Measurements from ENCODE around the gene RSRP1.
"Not testable (repeated sequence)": the region's sequence is repeated elsewhere in the genome, so short reads cannot be mapped to it uniquely, and the experiment has no call there.

The RSRP1 gene

GRCh38 chr1:25256578-25256965, 9.3 kb upstream of the RSRP1 start:
- no peak for DNase-seq (ENCODE audit: low read depth)

GRCh38 chr1:25255706-25256577, 8.7 kb upstream of the RSRP1 start:
- no peak for DNase-seq (ENCODE audit: low read depth)

- no peak for DNase-seq (ENCODE audit: low read depth)
Observed at GRCh38 chr1:25253911-25254310, 6.7 kb upstream of the RSRP1 start.

GRCh38 chr1:25247829-25248754, 838 bp upstream of the RSRP1 start:
- DNase-seq (ENCODE audit: low read depth), result no peak

GRCh38 chr1:25246600-25247023, 642 bp downstream of the RSRP1 start:
- no peak for DNase-seq (ENCODE audit: low read depth)

GRCh38 chr1:25245809-25246599, 1.2 kb downstream of the RSRP1 start:
- no peak for DNase-seq (ENCODE audit: low read depth)

- DNase-seq (ENCODE audit: low read depth), result no peak
Observed at GRCh38 chr1:25245393-25245792, 1.9 kb downstream of the RSRP1 start.

GRCh38 chr1:25243907-25244306, 3.3 kb downstream of the RSRP1 start:
- no peak for DNase-seq (ENCODE audit: low read depth)

- no peak for DNase-seq (ENCODE audit: low read depth)
Observed at GRCh38 chr1:25239681-25240541, 7.3 kb downstream of the RSRP1 start.

- DNase-seq (ENCODE audit: low read depth), result no peak
Observed at GRCh38 chr1:25238046-25238445, 9.2 kb downstream of the RSRP1 start.

GRCh38 chr1:25236261-25236660, 11.0 kb downstream of the RSRP1 start:
- not testable (repeated sequence) for DNase-seq (ENCODE audit: low read depth)

- DNase-seq (ENCODE audit: low read depth), result not testable (repeated sequence)
Observed at GRCh38 chr1:25235411-25235810, 11.8 kb downstream of the RSRP1 start.

GRCh38 chr1:25232866-25233784, 14.1 kb downstream of the RSRP1 start:
- DNase-seq (ENCODE audit: low read depth), result peak; percentile 59

GRCh38 chr1:25232027-25232865, 15.0 kb downstream of the RSRP1 start, which contains the start of gene SYF2:
Gene SYF2, minus strand, starts transcription at chr1:25232502. Its CDS starts 35 bp downstream, at chr1:25232467.
- DNase-seq (ENCODE audit: low read depth), result peak; percentile 74

- no peak for DNase-seq (ENCODE audit: low read depth)
Observed at GRCh38 chr1:25223471-25223870, 23.8 kb downstream of the RSRP1 start.

- DNase-seq (ENCODE audit: low read depth), result no peak
Observed at GRCh38 chr1:25222606-25223005, 24.6 kb downstream of the RSRP1 start.

- no peak for DNase-seq (ENCODE audit: low read depth)
Observed at GRCh38 chr1:25220666-25221065, 26.6 kb downstream of the RSRP1 start.

GRCh38 chr1:25219661-25220251, 27.5 kb downstream of the RSRP1 start:
- DNase-seq (ENCODE audit: low read depth), result no peak
